GM21390 (cell line): ENCODE measurements around the gene PIGP.
"Not testable (repeated sequence)": the region's sequence is repeated elsewhere in the genome, so short reads cannot be mapped to it uniquely, and the experiment has no call there.

ENCODE experiments used
- ATAC-seq: cut with Tn5 transposase; IDR thresholded peaks from one replicate; pipeline ENCODE4 v1.9.1; 2021; ENCODE audit not compliant: unreplicated experiment

Gene PIGP

DNA sequence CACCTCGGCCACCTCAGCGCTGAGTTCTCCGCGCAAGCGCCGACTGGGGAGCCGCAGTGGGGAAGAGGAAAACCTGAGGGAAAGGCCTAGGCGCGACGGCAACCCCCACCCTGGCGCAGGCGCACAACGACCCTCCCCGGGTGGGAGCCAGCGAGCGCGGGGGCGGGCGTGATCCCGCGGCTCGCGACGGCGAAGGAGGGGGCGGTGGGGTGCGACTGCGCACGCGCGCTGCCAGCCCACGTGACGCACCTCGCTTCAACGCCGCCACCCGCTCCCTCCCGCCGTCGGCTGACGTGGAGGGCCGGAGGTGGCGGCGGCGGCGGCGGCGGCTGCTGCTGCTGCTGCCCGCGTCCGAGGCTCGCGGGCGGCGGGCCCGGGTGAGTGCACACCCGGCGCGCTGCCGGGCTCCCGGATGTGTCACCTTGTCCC lies at the start of gene PIGP, which contains the start of gene TTC3:
PIGP (minus strand) TSS at position 84 of the 429 bp plus-strand sequence. CDS start 556 bp downstream, outside the sequence.
TTC3 (plus strand) TSS at position 267 of the 429 bp plus-strand sequence. CDS start 14,004 bp downstream, outside the sequence.
- peak; percentile 62 for ATAC-seq

DNA sequence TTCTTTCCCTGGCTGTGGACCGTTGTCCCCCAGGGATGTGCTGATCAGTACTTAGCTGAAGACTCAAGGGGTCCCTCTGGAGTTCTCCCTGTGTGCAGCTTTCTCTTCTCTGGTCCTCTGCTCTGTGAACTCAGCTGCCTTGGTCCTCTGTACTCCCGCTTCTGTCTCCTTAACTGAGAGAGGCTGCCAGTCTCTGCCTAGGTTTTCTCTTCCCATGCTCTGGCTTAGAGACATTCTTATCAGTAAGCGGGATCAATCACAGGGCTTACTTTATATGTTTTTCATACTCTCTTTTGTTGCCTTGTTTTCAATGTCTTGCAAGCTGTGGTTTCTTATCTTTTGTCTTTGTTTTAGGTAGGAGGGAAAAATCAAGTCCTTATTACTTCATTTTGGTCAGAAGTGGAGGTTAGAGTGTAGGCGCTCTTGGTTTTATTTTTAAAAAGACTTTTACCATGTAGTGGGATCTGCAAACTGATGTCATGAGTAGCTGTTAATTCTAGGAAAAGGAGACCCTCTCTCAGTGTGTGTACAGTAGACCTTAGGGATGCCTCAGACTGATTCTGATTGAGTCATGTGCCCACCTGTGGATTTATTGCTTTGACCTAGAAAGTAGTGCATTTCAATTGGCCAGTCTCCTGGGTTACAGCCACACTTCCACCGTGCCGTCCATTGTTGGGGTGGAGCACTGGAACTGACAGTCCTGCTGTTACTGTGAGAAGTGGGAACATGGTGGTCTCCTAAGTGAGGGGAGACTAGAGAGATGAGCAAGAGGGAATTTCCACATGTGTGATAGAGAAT lies 46.7 kb upstream of the PIGP start:
- no peak for ATAC-seq

DNA sequence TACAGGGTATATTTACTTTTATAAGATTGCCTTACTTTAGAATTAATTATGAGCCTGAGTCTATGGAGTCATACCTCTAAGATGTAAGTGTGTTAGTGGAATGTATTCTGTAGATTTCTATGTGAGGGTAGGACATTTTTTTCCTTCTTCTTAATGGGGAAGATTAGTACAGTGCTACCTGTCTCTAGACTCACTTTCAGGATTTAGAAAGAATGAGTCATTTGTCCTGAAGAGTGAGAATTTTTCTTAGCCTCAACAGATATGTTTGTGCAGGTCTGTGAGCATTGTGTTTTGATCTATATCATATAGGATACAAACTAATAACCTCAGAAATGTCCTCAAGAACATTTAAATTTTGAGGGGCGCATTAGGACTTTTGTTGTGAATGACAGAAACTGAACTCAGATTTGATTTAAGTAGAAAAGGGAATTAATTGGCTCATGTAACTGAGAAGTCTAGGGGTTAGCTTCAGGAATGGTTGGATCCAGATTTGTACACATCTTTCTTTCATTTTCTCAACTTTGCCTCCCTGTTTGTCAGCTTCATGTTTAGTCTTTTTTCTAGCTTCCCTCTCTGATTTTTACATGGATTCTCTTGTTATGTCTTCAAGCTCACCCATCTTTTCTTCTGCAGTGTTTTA lies 45.4 kb upstream of the PIGP start:
- ATAC-seq, result no peak

DNA sequence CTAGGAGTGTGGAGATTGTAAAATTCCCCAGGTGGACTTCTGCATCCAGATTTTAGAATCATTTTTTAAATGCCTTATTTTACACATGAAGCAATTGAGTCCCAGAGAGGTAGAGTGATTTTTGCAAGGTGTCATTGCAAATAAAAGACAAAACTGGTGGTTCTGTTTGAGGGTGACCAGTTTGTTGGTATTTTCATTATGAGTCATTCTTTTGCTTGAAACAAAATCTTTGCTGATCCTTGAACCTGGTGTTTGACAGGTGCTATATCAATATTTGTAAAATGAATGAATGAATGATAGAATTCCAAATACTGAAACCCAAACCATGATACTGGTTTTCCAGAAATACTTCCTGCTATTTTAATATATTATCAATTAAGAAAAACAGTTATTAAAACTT lies 44.3 kb upstream of the PIGP start:
- ATAC-seq, result no peak

DNA sequence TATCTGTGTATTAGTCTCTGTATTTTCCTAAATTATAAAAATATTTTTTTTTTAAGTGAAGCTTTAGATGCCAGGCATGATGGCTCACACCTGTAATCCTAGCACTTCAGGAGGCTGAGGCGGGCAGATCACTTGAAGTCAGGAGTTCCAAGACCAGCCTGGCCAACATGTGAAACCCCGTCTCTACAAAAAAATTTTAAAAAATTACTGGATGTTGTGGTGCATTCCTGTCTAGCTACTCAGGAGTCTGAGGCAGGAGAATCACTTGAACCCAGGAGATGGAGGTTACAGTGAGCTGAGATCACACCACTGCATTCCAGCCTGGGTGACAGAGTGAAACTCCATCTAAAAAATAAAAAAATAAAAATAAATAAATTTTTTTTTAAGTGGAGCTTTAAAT lies 43.6 kb upstream of the PIGP start:
- ATAC-seq, result not testable (repeated sequence)

DNA sequence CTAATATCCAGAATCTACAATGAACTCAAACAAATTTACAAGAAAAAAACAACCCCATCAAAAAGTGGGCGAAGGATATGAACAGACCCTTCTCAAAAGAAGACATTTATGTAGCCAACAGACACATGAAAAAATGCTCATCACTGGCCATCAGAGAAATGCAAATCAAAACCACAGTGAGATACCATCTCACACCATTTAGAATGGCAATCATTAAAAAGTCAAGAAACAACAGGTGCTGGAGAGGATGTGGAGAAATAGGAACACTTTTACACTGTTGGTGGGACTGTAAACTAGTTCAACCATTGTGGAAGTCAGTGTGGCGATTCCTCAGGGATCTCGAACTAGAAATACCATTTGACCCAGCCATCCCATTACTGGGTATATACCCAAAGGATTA lies 41.4 kb upstream of the PIGP start:
- ATAC-seq, result not testable (repeated sequence)

DNA sequence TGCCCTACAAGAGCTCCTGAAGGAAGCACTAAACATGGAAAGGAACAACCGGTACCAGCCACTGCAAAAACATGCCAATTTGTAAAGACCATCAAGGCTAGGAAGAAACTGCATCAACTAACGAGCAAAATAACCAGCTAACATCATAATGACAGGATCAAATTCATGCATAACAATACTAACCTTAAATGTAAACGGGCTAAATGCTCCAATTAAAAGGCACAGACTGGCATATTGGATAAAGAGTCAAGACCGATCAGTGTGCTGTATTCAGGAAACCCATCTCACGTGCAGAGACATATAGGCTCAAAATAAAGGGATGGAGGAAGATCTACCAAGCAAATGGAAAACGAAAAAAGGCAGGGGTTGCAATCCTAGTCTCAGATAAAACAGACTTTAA lies 38.2 kb upstream of the PIGP start:
- not testable (repeated sequence) for ATAC-seq

DNA sequence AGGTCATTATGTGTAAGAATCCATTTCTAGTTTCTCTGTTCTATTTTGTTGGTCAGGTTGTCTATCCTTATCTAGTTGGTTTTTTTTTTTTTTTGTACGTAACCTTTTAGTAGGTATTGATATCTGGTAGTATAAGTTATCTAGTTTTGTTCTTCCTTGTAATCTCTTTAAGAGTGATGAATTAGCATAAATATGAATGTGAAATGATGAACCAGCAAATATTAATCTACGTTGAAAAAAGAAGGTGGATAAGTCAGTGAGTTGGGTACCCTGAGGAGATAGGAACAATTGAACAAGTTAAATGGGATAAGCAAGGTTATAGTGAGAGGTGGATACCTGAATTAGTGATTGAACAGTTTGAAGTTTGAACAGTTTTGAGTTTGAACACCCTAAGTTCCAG lies 34.1 kb upstream of the PIGP start:
- no peak for ATAC-seq

DNA sequence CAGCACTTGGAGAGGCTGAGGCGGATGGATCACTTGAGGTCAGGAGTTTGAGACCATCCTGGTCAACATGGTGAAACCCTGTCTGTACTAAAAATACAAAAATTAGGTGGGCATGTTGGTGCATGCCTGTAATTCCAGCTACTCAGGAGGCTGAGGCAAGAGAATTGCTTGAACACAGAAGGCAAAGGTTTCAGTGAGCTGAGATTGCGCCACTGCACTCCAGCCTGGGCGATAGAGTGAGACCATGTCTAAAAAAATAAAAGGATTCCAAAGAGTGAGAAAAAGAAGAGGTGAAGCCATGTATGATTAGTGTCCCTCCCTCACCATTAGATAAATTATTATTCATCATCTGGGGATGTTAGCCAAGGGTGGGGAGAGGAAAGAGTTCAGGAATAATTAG lies 29.9 kb upstream of the PIGP start:
- ATAC-seq, result not testable (repeated sequence)

DNA sequence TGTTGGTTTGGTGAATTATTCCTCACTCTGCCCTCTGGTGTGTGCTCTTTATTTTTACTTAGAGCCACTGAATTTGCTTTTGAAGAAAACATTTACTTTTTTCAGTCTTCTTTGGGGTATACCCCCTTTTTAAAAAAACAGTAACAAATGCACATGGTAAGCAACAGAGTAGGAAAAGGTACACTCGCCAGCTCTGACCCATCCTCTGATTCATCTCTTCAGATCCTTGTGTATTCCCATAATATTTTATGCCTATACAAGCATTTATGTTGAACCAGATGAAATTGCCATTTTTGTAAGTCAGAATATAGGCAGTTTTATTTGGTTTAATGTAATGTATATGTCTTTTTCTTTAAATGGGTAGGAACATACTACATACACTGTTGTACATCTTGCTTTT lies 28.5 kb upstream of the PIGP start:
- ATAC-seq, result no peak

DNA sequence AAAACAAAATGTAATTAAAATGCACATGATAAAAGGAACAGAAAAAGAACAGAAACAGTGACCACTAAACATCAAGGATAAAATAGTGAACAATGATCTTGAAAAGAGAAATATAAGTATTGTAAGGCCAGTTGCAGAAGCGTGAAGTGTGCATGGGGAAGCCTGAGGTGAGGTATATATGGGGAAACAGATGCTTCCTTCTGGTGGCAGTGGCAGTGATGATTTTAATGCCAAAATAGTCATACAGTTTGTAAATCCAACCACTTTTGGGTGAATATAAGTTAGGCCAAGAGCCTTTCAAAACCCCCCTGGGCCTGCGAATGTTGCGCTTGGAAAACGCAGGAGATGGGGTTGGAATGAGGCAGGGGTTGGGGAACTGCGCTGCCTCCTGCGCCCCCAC lies 27.4 kb upstream of the PIGP start:
- ATAC-seq, result no peak

DNA sequence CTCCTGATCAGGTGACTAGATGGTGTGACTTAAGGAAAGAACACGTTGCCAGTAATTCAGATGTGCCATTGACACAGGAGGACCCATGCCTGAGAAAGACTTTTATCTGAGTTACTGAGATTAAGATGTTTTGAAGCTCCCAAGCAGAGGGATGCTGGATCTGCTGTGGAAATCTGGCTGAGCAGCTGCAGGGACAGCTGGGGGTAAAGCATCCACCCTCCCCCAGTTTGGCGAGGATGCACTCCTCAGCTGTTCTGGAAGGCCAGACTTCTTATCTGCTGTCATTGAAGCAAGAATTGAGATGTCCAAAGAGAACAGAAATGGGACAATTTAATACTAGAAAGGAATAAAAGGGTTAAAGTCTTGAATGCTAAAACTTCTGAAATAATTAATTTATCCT lies 25.9 kb upstream of the PIGP start:
- no peak for ATAC-seq

DNA sequence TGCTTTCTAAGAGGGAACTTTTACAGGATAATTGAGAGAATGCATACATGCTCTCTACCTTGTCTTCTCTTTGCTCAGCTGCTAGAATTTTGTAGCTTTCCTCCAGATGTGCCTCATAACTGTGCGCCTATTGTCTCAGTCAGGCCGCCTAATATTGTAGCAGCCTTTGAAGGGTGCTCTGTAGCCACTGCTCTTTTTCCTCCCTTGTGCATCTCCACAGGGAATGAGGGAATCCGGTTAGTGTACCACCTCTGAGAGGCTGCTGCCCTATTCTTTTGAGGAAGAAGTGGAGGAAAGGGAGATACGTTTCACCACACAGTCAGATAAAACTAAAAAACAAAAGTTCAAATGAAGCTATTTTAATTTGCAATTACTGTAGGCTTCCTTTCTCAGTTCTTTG lies 22.9 kb upstream of the PIGP start:
- ATAC-seq, result no peak

DNA sequence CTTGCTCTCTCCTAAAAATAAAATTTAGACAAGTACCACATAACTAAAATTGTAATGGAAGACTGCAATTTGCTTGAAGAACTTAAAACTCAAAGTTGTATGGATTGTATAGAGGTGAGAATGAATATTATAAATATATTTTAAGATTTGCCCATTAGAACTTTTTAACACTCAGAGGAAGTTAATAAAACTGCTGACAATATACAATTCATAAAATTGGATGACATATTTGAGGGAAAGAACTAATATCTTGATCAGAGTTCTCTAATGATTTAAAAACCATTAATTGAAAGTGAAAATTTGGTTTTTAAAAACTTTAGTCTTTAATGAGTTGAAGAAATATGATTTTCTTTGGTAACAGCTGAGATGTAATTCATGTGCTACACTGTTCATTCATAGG lies 21.1 kb upstream of the PIGP start:
- ATAC-seq, result no peak

DNA sequence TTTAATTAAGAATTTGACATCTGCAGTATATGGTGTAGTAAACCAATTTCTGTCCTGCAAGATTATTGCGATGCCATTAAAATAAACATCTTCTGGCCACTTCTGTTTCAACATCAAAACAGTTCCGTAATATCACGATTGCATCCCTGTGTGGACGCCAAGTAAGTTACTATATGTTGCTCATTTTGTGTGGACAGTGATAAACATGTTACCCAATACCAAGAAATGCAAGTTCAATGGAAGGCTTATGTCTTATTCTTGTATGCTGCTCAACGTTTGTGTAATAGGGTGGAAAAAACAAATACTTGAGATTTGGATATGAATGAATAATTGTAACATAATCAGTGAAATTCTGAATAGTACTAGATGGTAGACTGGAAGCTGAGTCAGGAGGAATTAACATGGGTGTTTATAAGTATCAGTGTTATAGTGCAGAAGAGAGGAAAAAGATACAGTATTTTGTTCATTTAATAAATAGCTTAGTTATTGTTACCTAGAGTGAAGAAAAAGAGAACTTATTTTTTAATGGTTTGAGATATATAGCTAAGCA lies 15.4 kb upstream of the PIGP start:
- ATAC-seq, result no peak

DNA sequence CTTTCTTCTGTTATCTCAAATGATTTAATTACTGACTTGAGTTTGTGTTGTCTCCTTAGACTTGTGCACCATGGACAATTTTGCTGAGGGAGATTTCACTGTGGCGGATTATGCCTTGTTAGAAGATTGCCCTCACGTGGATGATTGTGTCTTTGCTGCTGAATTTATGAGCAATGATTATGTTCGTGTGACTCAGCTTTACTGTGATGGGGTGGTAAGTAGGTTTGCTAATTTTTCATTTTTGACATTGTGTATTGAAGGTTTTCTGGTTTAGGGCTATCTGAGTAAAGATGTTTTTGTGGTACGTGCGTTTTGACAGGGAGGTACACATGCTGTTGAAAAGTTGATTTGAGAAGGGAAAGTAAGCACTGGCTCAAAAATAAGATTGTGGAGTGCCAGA lies 14.3 kb upstream of the PIGP start:
- ATAC-seq, result no peak

DNA sequence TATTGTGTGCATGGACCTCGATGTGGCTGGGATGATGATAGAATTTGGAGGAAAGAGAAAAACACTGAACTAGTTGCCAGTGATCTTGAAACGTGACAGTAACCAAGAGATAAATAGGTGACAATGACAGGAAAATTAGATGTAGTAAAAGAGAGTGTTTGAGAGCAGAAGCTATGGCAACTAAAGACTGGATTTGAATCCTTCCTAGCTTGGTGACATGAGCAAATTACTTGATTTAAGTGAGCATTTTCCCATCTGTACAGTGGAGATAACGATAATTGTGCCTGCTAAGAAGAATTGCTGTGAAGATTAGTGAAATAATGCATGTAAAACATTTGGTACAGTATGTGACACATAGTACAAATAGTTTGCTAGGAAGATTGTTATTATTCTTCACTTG lies 12.9 kb upstream of the PIGP start:
- ATAC-seq, result no peak

DNA sequence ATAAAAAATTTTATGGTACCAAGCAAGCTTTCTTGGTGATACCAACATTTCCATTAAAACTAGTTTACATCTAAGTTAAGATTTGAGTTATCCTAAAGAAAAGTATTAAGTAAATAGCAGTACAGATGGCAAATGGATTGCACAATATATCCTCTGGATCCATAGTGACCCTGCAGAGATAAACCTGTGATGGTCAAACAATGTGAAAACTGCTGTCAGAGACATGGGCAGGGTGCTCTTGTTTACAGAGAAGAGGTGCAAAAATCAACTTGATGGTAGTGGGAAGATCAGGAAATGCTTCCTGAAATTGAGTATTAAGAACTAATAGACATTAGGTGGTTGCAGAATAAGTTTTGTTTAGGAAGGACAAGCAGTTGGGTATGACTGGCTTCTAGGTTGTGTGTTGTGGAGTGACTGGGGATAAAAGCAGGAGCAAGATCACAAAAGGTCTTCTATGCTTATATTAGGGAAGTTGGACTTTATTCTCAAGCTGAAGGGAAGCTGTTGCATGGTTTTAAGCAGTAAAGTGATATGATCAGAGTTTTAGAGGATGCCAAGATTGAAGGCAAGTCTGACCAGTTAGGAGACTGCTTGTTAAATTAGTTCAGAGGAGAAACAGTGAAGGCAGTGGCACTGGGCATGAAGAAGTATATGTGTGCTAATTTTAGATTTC lies 10.1 kb upstream of the PIGP start:
- ATAC-seq, result no peak

DNA sequence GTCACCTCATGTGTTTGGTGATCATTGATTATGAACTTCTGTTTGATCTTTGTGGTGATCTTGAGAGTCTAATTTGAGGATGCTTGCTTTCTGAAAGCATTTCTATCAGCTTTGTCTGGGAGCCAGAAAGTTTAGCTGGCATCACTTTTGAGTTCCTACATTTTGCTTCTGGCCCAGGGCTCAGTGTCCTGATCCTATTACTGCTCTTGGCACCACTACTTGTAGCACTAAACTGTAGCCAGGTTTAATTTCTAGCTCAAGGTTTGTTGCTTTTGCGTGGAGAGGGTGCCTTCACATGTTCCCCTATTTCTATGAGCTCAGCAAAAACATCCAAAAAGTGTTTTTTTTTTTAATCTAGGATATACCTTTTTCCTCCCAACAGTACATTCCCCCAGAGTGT lies 9.5 kb upstream of the PIGP start:
- ATAC-seq, result no peak

DNA sequence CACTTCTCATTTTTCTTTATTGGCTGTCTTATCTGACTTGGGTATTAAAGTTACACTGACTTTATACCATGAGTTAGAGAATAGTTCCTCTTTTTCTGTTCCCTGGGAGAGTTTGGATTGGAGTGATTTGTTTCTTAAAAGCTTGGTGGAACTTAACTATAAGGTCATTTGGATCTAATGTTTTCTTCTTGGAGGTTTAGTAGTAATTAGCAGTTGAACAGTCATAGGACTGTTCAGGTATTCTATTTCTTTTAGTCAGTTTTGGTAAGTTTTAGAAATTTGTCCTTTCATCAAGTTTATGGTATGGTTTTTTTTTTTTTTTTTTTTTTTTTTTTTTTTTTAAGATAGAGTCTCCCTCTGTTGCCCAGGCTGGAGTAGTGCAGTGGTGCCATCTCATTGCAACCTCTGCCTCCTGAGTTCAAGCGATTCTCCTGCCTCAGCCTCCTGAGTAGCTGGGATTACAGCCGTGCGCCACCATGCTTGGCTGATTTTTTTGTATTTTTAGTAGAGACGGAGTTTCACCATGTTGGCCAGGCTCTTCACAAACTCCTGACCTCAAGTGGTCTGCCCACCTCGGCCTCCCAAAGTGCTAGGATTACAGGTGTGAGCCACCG lies 6.4 kb upstream of the PIGP start:
- ATAC-seq, result no peak

DNA sequence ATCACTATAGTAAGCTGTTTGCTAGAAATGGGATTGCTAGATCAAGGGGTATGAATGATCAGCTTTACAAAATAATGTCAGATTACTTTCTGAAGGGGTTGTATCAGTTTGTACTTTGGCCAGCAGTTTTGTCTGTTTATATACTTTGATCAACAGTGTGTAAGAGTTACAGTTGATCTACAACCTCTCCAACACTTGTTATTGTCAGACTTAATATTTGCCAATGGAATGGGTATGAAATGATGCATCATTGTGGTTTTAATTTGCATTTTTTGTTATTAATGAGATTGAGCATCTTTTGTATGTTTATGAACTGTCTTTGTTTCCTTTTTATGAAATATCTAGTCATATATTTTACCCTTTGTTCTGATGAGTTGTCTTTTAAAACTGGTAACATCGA lies 4.5 kb upstream of the PIGP start:
- no peak for ATAC-seq
